ENCODE data around the gene RAPGEF2. TPM values are rescaled to one million over a fixed set of nuclear protein-coding genes. Genes with fewer than 3 reads are reported as not detected.

RAPGEF2 gene
- total and polyA plus RNA-seq, 10 donors: 4.4 to 115 (median 91.0) TPM

DNA sequence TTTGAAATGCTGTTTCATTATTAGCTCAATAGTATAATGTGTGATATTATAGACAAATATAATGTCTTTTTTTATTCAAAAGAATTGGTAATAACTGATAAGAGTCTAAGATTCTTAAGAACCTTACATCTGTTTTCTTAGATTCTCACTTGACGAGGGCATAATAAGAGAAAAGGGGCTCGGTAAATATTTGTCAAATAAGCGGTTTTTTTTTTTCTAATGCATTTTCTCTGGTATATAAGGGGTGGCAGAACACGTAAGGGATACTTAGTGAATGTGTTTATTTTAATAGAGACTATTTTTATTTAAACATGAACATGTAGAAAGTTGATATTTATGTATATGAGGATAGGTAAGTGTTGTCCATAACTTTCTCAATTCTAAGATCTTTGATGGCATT lies 200.6 kb downstream of the RAPGEF2 start:
- Histone ChIP-seq H3K27ac (no peak overlapping the region), H3K4me1 (peaks cover 0 to 6% (median 0%) of the 10 kb centered on the region in 6 donors), H3K4me3 (no peak overlapping the region), H3K9me3 (peaks cover 0 to 5% (median 0%) of the 10 kb centered on the region in 8 donors), H3K27me3 (replicated peaks in 1 of 7) (no peaks in the 10 kb centered on the region), H3K36me3 (peaks cover 0 to 26% (median 5%) of the 10 kb centered on the region in 6 donors)
- TF ChIP-seq POLR2A (IDR thresholded peaks at IDR 0.05): no peak
- TF ChIP-seq POLR2AphosphoS5 (IDR thresholded peaks at IDR 0.05): no peak
- no peak for DNase-seq
- intact Hi-C loops (cut with DNase I; ENCODE audit: low total_unique reads): no loop called here
- 95 to 97% (median 95%) methylated on average over 4 of the region's 4 CpGs for WGBS, 5 donors

DNA sequence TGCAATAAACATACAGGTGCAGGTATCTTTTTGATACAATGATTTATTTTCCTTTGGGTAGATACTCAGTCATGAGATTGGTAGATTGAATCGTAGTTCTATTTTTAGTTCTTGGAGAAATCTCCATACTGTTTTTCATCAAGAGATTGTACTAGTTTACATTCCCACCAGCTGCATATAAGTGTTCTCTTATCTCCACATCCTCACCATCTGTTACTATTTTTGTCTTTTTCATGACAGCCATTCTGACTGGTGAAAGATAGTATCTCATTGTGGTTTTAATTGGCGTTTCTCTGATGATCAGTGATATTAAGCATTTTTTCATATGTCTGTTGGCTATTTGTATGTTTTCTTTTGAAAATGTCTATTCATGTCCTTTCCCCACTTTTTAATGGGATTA lies 202.2 kb downstream of the RAPGEF2 start:
- TF ChIP-seq POLR2A (IDR thresholded peaks at IDR 0.05) (no peak), POLR2AphosphoS5 (IDR thresholded peaks at IDR 0.05) (no peak), CTCF (IDR thresholded peaks at IDR 0.05 in 8 of 11, conservative IDR thresholded peaks at IDR 0.05 in 3 of 11) (no peak)
- intact Hi-C loops (cut with DNase I; ENCODE audit: low total_unique reads): no loop called here
- DNase-seq: no peak
- peaks cover 0 to 8% (median 0%) of the 10 kb centered on the region in 6 donors for H3K4me1 ChIP-seq
- H3K27ac ChIP-seq: no peak overlapping the region
- 78 to 85% (median 84%) methylated on average over 2 of the region's 2 CpGs for WGBS, 5 donors
- H3K9me3 ChIP-seq: peaks cover 0 to 5% (median 0%) of the 10 kb centered on the region in 8 donors
- no peaks in the 10 kb centered on the region for H3K27me3 ChIP-seq (replicated peaks in 1 of 7)
- no peak overlapping the region for H3K4me3 ChIP-seq
- H3K36me3 ChIP-seq: peaks cover 0 to 26% (median 5%) of the 10 kb centered on the region in 6 donors

DNA sequence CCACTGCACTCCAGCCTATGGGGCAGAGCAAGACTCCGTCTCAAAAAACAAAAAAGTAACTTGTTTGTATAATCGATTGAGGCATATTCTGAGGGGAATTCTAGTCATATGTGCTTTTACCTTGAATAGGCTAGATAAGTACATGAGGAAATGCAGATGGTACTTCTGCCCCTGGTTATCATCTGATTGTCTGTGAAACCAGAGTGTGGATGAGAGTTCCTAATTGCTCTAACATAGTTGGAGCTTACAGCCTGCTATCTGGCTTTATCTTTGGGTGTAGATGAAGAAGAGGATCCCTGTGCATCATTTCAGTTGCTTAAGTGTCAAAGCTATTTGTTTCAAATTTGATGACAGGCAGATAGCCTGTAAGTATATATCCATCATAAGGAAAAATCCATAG lies 205.1 kb downstream of the RAPGEF2 start:
- H3K36me3 ChIP-seq: peaks cover 0 to 26% (median 5%) of the 10 kb centered on the region in 6 donors
- H3K27ac ChIP-seq: no peak overlapping the region
- H3K27me3 ChIP-seq (replicated peaks in 1 of 7): no peaks in the 10 kb centered on the region
- peaks cover 0 to 19% (median 0%) of the 10 kb centered on the region in 6 donors for H3K4me1 ChIP-seq
- H3K9me3 ChIP-seq: peaks cover 0 to 5% (median 0%) of the 10 kb centered on the region in 8 donors
- no peak for TF ChIP-seq CTCF (IDR thresholded peaks at IDR 0.05 in 8 of 11, conservative IDR thresholded peaks at IDR 0.05 in 3 of 11)
- TF ChIP-seq POLR2A (IDR thresholded peaks at IDR 0.05): no peak
- TF ChIP-seq POLR2AphosphoS5 (IDR thresholded peaks at IDR 0.05): no peak
- intact Hi-C loops (cut with DNase I; ENCODE audit: low total_unique reads): no loop called here
- DNase-seq: no peak
- H3K4me3 ChIP-seq: no peak overlapping the region
- WGBS, 5 donors: 83 to 93% (median 87%) methylated on average over 2 of the region's 2 CpGs

GRCh38 chr4:159308566-159309340 lies 205.9 kb downstream of the RAPGEF2 start:
- intact Hi-C loops (cut with DNase I; ENCODE audit: low total_unique reads): no loop called here
- Histone ChIP-seq H3K9me3 (peaks cover 0 to 5% (median 0%) of the 10 kb centered on the region in 8 donors), H3K27me3 (replicated peaks in 1 of 7) (no peaks in the 10 kb centered on the region), H3K4me1 (peaks cover 0 to 19% (median 0%) of the 10 kb centered on the region in 6 donors), H3K4me3 (no peak overlapping the region), H3K36me3 (peaks cover 0 to 26% (median 5%) of the 10 kb centered on the region in 6 donors), H3K27ac (peak overlapping the region in 6 of 8 donors; percentile 3 to 43 (median 20))
- TF ChIP-seq CTCF (IDR thresholded peaks at IDR 0.05 in 8 of 11, conservative IDR thresholded peaks at IDR 0.05 in 3 of 11) (no peak), POLR2A (IDR thresholded peaks at IDR 0.05) (no peak), POLR2AphosphoS5 (IDR thresholded peaks at IDR 0.05) (no peak)
- 69 to 79% (median 74%) methylated on average over 4 of the region's 4 CpGs for WGBS, 5 donors
- DNase-seq: no peak

Data from spleen (tissue), 11 donors.